ENCODE data around the gene INF2. TPM values are rescaled to one million over a fixed set of nuclear protein-coding genes. Genes with fewer than 3 reads are reported as not detected.

The INF2 gene
- total and polyA plus RNA-seq, 2 experiments from 2014 or later = 36.7 to 75.5 TPM

- no peak for DNase-seq (ENCODE audit: low spot score)
- H3K79me2 ChIP-seq (replicated peaks; ENCODE audit: insufficient read depth) = no peaks in the 10 kb centered on the region
- no peak overlapping the region for H3K4me3 ChIP-seq
- H3K36me3 ChIP-seq (ENCODE audit: insufficient read depth) = no peaks in the 10 kb centered on the region
- no peak overlapping the region for H3K4me2 ChIP-seq
- H3K27me3 ChIP-seq (ENCODE audit: insufficient read depth) = no peaks in the 10 kb centered on the region
- H3K4me1 ChIP-seq (ENCODE audit: insufficient read depth) = no peaks in the 10 kb centered on the region; the same call in 1 of the 2 replicates
- H3K27ac ChIP-seq (ENCODE audit: low read depth) = no peak overlapping the region
- Mint-ChIP-seq H3K36me3 (ENCODE audit: low read depth) (peaks cover 4% of the 10 kb centered on the region; the same call in 1 of the 3 replicates), H3K4me1 (peaks cover 2% of the 10 kb centered on the region; the same call in 2 of the 3 replicates), H3K4me3 (no peak overlapping the region), H3K27ac (no peak overlapping the region), H3K27me3 (ENCODE audit: insufficient read depth, low read depth, poor library complexity) (peaks cover 20% of the 10 kb centered on the region), H3K9me3 (peaks cover 9% of the 10 kb centered on the region; the same call in 2 of the 3 replicates)
- H2AFZ ChIP-seq = no peak overlapping the region
- no peaks in the 10 kb centered on the region for H3K9me2 ChIP-seq (ENCODE audit: insufficient read depth)
- peak; percentile 11; the same call in 1 of the 3 replicates for ATAC-seq
- no peaks in the 10 kb centered on the region for H3F3A ChIP-seq (replicated peaks; ENCODE audit: low read depth)
- H4K20me1 ChIP-seq (replicated peaks; ENCODE audit: insufficient read depth) = no peaks in the 10 kb centered on the region
- TF ChIP-seq REST (IDR thresholded peaks at IDR 0.05; ENCODE audit: unreplicated experiment) = no peak
- no peak for TF ChIP-seq ZNF114 (CRISPR knock-in tag; IDR thresholded peaks at IDR 0.05)
- TF ChIP-seq STAT1 (IDR thresholded peaks at IDR 0.05; ENCODE audit: unreplicated experiment) = no peak
- TF ChIP-seq EZH2 (IDR thresholded peaks at IDR 0.05; ENCODE audit: low read depth, unreplicated experiment) = no peak
- no peak for TF ChIP-seq CREB1 (CRISPR knock-in tag; IDR thresholded peaks at IDR 0.05; ENCODE audit: low read depth)
- TF ChIP-seq ZNF331 (CRISPR knock-in tag; IDR thresholded peaks at IDR 0.05; ENCODE audit: low read depth) = no peak
- no peak for TF ChIP-seq JUNB (IDR thresholded peaks at IDR 0.05; ENCODE audit: unreplicated experiment)
- TF ChIP-seq, protein P1, sequence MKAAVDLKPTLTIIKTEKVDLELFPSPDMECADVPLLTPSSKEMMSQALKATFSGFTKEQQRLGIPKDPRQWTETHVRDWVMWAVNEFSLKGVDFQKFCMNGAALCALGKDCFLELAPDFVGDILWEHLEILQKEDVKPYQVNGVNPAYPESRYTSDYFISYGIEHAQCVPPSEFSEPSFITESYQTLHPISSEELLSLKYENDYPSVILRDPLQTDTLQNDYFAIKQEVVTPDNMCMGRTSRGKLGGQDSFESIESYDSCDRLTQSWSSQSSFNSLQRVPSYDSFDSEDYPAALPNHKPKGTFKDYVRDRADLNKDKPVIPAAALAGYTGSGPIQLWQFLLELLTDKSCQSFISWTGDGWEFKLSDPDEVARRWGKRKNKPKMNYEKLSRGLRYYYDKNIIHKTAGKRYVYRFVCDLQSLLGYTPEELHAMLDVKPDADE (IDR thresholded peaks at IDR 0.05) = no peak
- TF ChIP-seq, protein P2, sequence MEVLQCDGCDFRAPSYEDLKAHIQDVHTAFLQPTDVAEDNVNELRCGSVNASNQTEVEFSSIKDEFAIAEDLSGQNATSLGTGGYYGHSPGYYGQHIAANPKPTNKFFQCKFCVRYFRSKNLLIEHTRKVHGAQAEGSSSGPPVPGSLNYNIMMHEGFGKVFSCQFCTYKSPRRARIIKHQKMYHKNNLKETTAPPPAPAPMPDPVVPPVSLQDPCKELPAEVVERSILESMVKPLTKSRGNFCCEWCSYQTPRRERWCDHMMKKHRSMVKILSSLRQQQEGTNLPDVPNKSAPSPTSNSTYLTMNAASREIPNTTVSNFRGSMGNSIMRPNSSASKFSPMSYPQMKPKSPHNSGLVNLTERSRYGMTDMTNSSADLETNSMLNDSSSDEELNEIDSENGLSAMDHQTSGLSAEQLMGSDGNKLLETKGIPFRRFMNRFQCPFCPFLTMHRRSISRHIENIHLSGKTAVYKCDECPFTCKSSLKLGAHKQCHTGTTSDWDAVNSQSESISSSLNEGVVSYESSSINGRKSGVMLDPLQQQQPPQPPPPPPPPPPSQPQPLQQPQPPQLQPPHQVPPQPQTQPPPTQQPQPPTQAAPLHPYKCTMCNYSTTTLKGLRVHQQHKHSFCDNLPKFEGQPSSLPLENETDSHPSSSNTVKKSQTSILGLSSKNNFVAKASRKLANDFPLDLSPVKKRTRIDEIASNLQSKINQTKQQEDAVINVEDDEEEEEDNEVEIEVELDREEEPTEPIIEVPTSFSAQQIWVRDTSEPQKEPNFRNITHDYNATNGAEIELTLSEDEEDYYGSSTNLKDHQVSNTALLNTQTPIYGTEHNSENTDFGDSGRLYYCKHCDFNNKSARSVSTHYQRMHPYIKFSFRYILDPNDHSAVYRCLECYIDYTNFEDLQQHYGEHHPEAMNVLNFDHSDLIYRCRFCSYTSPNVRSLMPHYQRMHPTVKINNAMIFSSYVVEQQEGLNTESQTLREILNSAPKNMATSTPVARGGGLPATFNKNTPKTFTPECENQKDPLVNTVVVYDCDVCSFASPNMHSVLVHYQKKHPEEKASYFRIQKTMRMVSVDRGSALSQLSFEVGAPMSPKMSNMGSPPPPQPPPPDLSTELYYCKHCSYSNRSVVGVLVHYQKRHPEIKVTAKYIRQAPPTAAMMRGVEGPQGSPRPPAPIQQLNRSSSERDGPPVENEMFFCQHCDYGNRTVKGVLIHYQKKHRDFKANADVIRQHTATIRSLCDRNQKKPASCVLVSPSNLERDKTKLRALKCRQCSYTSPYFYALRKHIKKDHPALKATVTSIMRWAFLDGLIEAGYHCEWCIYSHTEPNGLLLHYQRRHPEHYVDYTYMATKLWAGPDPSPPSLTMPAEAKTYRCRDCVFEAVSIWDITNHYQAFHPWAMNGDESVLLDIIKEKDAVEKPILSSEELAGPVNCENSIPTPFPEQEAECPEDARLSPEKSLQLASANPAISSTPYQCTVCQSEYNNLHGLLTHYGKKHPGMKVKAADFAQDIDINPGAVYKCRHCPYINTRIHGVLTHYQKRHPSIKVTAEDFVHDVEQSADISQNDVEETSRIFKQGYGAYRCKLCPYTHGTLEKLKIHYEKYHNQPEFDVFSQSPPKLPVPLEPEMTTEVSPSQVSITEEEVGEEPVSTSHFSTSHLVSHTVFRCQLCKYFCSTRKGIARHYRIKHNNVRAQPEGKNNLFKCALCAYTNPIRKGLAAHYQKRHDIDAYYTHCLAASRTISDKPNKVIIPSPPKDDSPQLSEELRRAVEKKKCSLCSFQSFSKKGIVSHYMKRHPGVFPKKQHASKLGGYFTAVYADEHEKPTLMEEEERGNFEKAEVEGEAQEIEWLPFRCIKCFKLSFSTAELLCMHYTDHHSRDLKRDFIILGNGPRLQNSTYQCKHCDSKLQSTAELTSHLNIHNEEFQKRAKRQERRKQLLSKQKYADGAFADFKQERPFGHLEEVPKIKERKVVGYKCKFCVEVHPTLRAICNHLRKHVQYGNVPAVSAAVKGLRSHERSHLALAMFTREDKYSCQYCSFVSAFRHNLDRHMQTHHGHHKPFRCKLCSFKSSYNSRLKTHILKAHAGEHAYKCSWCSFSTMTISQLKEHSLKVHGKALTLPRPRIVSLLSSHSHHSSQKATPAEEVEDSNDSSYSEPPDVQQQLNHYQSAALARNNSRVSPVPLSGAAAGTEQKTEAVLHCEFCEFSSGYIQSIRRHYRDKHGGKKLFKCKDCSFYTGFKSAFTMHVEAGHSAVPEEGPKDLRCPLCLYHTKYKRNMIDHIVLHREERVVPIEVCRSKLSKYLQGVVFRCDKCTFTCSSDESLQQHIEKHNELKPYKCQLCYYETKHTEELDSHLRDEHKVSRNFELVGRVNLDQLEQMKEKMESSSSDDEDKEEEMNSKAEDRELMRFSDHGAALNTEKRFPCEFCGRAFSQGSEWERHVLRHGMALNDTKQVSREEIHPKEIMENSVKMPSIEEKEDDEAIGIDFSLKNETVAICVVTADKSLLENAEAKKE (CRISPR knock-in tag; IDR thresholded peaks at IDR 0.05) = no peak
- no peak for TF ChIP-seq EZH2phosphoT487 (IDR thresholded peaks at IDR 0.05; ENCODE audit: unreplicated experiment)
- TF ChIP-seq, protein P3, sequence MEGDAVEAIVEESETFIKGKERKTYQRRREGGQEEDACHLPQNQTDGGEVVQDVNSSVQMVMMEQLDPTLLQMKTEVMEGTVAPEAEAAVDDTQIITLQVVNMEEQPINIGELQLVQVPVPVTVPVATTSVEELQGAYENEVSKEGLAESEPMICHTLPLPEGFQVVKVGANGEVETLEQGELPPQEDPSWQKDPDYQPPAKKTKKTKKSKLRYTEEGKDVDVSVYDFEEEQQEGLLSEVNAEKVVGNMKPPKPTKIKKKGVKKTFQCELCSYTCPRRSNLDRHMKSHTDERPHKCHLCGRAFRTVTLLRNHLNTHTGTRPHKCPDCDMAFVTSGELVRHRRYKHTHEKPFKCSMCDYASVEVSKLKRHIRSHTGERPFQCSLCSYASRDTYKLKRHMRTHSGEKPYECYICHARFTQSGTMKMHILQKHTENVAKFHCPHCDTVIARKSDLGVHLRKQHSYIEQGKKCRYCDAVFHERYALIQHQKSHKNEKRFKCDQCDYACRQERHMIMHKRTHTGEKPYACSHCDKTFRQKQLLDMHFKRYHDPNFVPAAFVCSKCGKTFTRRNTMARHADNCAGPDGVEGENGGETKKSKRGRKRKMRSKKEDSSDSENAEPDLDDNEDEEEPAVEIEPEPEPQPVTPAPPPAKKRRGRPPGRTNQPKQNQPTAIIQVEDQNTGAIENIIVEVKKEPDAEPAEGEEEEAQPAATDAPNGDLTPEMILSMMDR (conservative IDR thresholded peaks at IDR 0.05; ENCODE audit: low read depth in 2 of 2) = no peak
- TF ChIP-seq NANOG (IDR thresholded peaks at IDR 0.05; ENCODE audit: borderline replicate concordance) = no peak
- no peak for TF ChIP-seq POLR2AphosphoS5 (IDR thresholded peaks at IDR 0.05; ENCODE audit: low read depth)
Measured at GRCh38 chr14:104659764-104660523, 29.5 kb upstream of the INF2 start.
